Activated CD8-positive, alpha-beta T cell treated with anti-CD3 and anti-CD28 coated beads for 36 hours (primary cell): ENCODE data around the gene LPP. TPM values are rescaled to one million over a fixed set of nuclear protein-coding genes. Genes with fewer than 3 reads are reported as not detected.

Experiments
- ATAC-seq: fragments of 200-7000 bp; cut with Tn5 transposase; one replicate; pipeline ENCODE4 v1.10.0; 2021; ENCODE audit warnings: mild to moderate bottlenecking, moderate library complexity
- CTCF ChIA-PET: fragments of 350-600 bp; sonication (Branson Sonifier 250); formaldehyde crosslinking; loops from one replicate; lab custom pipeline; 2021; ENCODE audit warnings: antibody characterized with exemption; lab: Charles Lee
- POLR2A ChIA-PET: fragments of 350-600 bp; sonication (Branson Sonifier 250); formaldehyde crosslinking; loops from one replicate; lab custom pipeline; 2021; ENCODE audit warnings: antibody characterized with exemption; lab: Charles Lee
- DNase-seq: peaks from one replicate; pipeline ENCODE4 v3.0.0-alpha.2; 2020
- H3K27ac Mint-ChIP-seq: one replicate; pipeline ENCODE4 v1.8.0; 2021; ENCODE audit warnings: mild to moderate bottlenecking, mixed read lengths
- H3K27me3 Mint-ChIP-seq: one replicate; pipeline ENCODE4 v1.8.0; 2021; ENCODE audit warnings: mixed read lengths
- H3K36me3 Mint-ChIP-seq: one replicate; pipeline ENCODE4 v1.8.0; 2021; ENCODE audit warnings: low read depth, mixed read lengths
- H3K4me1 Mint-ChIP-seq: one replicate; pipeline ENCODE4 v1.8.0; 2021; ENCODE audit warnings: low read depth, mixed read lengths
- H3K4me3 Mint-ChIP-seq: one replicate; pipeline ENCODE4 v1.8.0; 2021; ENCODE audit warnings: mild to moderate bottlenecking, moderate library complexity, mixed read lengths
- H3K9me3 Mint-ChIP-seq: one replicate; pipeline ENCODE4 v1.8.0; 2021; ENCODE audit warnings: mixed read lengths
- intact Hi-C: fragments of 100-400 bp; cut with micrococcal nuclease; formaldehyde crosslinking; loops from one replicate; pipeline ENCODE4 v1.10.0; 2022
- total RNA-seq, 2 experiments: library from RNA; stranded (reverse); gene quantifications; one replicate each; pipeline ENCODE4 v1.2.3, GENCODE V29; 2021
- TF ChIP-seq, protein P1 (sequence below): fragments of 200-600 bp; IDR thresholded peaks from one replicate; pipeline ENCODE4 v1.8.0; 2022; ENCODE audit warnings: antibody characterized with exemption, mild to moderate bottlenecking

The LPP gene
- total RNA-seq, 2 experiments from 2014 or later: 16.4 to 22.6 TPM

DNA sequence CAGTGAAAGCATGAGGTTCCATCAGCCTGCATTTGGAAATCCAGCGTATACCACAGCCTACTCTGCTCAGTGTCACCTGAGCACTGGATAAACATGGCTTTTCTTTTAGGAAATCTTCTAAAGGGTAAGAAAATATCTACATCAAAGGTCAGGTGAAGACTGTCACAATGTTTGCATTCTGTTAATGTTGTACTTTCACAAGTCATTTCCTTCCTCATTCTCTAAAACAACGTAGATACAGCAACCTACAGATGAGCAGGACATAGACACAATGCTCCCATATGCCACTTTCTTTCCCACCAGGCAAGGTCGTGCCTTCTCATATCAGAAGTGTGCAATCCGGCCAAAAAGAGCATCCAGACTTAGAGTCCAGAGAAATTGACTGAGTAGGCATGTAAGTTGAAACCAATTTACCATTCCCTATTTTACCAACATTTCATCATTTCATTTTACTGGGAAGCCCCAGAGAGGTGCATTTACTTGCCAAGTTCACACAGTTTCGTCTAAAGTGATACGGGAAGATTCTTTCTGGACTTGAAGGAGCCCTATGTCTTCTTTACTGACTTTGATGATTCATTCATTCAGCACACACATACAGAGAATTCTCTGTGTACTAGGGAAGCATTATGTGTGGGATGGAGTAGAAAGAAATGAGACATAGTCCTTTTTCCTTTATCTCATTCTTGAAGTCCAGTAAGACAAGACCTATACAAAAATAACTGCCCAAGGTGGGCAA is 30.6 kb upstream of the LPP start:
- DNase-seq (no peak), ATAC-seq (peak; percentile 30)
- CTCF ChIA-PET: interaction anchor here (1.8 kb wide), 1 partner anchor 383 kb away, joined by 4 read pairs; no protein-coding TSS in a partner anchor
- intact Hi-C loops: no loop called here
- POLR2A ChIA-PET: no interaction called here
- no peaks in the 10 kb centered on the region for H3K36me3 Mint-ChIP-seq
- H3K27me3 Mint-ChIP-seq: no peaks in the 10 kb centered on the region
- no peaks in the 10 kb centered on the region for H3K9me3 Mint-ChIP-seq
- TF ChIP-seq, protein P1, sequence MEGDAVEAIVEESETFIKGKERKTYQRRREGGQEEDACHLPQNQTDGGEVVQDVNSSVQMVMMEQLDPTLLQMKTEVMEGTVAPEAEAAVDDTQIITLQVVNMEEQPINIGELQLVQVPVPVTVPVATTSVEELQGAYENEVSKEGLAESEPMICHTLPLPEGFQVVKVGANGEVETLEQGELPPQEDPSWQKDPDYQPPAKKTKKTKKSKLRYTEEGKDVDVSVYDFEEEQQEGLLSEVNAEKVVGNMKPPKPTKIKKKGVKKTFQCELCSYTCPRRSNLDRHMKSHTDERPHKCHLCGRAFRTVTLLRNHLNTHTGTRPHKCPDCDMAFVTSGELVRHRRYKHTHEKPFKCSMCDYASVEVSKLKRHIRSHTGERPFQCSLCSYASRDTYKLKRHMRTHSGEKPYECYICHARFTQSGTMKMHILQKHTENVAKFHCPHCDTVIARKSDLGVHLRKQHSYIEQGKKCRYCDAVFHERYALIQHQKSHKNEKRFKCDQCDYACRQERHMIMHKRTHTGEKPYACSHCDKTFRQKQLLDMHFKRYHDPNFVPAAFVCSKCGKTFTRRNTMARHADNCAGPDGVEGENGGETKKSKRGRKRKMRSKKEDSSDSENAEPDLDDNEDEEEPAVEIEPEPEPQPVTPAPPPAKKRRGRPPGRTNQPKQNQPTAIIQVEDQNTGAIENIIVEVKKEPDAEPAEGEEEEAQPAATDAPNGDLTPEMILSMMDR: no peak
- no peak overlapping the region for H3K27ac Mint-ChIP-seq
- no peak overlapping the region for H3K4me3 Mint-ChIP-seq
- H3K4me1 Mint-ChIP-seq: peaks cover 12% of the 10 kb centered on the region

DNA sequence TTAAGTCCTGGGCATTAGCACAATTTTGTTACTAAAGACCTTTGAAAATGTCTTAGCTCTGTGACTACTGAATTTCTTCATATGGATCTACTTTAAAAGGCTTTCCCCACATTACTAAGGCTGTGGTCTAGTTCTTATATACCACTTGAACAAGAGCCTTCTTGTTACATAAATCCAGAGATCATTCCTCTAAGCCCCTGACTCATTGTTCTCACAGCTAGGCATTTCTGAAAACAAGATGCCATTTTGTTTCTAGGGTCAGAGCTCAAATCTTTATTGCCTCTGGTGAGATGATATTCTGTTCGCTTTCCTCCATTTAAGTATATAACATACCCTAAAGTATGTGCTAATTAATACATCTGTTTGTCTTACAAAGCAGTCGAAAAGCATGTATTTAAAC is 29.8 kb upstream of the LPP start:
- intact Hi-C loops: no loop called here
- H3K27me3 Mint-ChIP-seq: no peaks in the 10 kb centered on the region
- no peak overlapping the region for H3K4me3 Mint-ChIP-seq
- ATAC-seq: no peak
- H3K9me3 Mint-ChIP-seq: no peaks in the 10 kb centered on the region
- no peaks in the 10 kb centered on the region for H3K36me3 Mint-ChIP-seq
- DNase-seq: no peak
- TF ChIP-seq, protein P1: no peak
- POLR2A ChIA-PET: no interaction called here
- peaks cover 12% of the 10 kb centered on the region for H3K4me1 Mint-ChIP-seq
- no peak overlapping the region for H3K27ac Mint-ChIP-seq
- CTCF ChIA-PET: interaction anchor here (1.3 to 1.8 kb wide), 2 partner anchors 10 to 384 kb away, joined by 3 to 4 read pairs; no protein-coding TSS in a partner anchor

DNA sequence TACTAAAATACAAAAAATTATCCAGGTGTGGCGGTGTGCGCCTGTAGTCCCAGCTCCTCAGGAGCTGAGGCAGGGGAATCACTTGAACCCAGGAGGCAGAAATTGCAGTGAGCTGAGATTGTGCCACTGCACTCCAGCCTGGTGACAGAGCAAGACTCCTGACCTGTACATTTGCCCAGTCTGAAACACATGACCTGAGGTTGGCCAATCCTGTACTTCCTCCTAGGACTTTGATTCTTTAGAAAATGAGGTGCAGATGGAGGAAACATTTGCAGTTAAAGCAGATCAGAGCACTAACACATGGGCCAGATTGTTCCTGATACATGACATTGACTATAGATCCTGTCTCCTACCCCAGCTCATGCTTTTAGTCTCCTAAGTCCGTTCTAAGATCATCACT is 28.9 kb upstream of the LPP start:
- TF ChIP-seq, protein P1: no peak
- DNase-seq: no peak
- Mint-ChIP-seq H3K27ac (no peak overlapping the region), H3K36me3 (no peaks in the 10 kb centered on the region), H3K9me3 (no peaks in the 10 kb centered on the region), H3K4me3 (no peak overlapping the region), H3K4me1 (peaks cover 12% of the 10 kb centered on the region), H3K27me3 (no peaks in the 10 kb centered on the region)
- ATAC-seq: no peak
- ChIA-PET CTCF (interaction anchor here (1.3 to 1.8 kb wide), 2 partner anchors 10 to 385 kb away, joined by 3 to 4 read pairs; no protein-coding TSS in a partner anchor), POLR2A (no interaction called here)
- intact Hi-C loops: no loop called here

DNA sequence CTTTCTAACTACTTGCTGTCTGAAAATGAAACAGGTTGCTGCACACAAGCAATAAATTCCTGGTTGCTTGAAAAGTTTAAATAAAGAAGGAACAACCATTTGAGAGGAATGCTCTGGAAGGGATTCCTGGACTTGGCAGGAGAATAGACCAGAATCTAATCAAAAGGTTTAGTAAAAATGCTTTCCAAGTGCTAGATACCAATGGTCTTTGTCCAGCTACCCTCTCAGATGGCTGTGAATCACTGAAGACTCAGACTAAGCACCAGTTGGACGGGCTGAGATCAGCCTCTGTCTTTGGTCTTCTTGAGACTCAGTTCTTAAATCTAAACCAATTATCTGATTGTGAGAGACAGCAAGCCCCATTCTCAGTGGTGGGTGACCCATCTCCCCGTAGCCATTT is 27.7 kb upstream of the LPP start:
- no peak overlapping the region for H3K27ac Mint-ChIP-seq
- intact Hi-C loops: no loop called here
- ATAC-seq (no peak), DNase-seq (no peak)
- H3K36me3 Mint-ChIP-seq: no peaks in the 10 kb centered on the region
- TF ChIP-seq, protein P1: no peak
- no peak overlapping the region for H3K4me3 Mint-ChIP-seq
- H3K4me1 Mint-ChIP-seq: peaks cover 12% of the 10 kb centered on the region
- H3K9me3 Mint-ChIP-seq: no peaks in the 10 kb centered on the region
- H3K27me3 Mint-ChIP-seq: no peaks in the 10 kb centered on the region
- ChIA-PET CTCF (no interaction called here), POLR2A (no interaction called here)

DNA sequence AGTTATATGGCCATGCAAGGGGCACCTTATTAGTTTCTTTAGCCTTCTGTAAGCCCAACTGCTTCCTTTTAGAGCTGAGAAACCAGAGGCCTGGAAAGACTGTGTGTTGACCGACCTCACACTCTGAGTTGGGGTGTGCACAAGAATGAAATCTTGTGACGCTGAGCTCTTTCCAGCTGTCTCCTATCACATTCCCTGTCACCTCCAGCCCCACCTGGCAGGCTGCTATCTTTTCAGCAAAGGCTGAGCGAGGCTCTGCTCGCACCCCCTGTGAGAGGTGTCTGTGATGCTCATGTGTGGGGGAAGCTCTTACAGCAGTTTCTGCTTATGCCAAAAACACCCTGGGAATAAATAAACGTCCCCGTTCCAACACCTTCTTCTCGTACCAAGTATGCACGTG is 27.0 kb upstream of the LPP start:
- ChIA-PET POLR2A (no interaction called here), CTCF (no interaction called here)
- Mint-ChIP-seq H3K27ac (no peak overlapping the region), H3K36me3 (no peaks in the 10 kb centered on the region), H3K27me3 (no peaks in the 10 kb centered on the region), H3K4me3 (no peak overlapping the region), H3K9me3 (no peaks in the 10 kb centered on the region), H3K4me1 (peaks cover 12% of the 10 kb centered on the region)
- intact Hi-C loops: no loop called here
- TF ChIP-seq, protein P1: no peak
- ATAC-seq: no peak
- no peak for DNase-seq
